OCI-LY3 (cell line): Measurements from ENCODE around the gene SH2D1A.

Experiments used
- H2AFZ ChIP-seq: fragments of 200-600, 300-600 bp; shearing (Covaris generic); 2 replicates; pipeline ENCODE4 v1.6.0; 2014; ENCODE audit warnings: antibody characterized with exemption, low read depth, low read length
- H3K27ac ChIP-seq: fragments of 200-600, 300-600 bp; sonication (generic); 2 replicates; pipeline ENCODE4 v1.5.1; 2014; ENCODE audit warnings: mild to moderate bottlenecking, low read length, moderate library complexity, mixed read lengths
- H3K27me3 ChIP-seq: fragments of 200-600, 300-600 bp; sonication (generic); 2 replicates; pipeline ENCODE4 v1.6.1; 2014; ENCODE audit warnings: low read depth, low read length, mixed read lengths
- H3K36me3 ChIP-seq: fragments of 200-600, 300-600 bp; sonication (generic); replicated peaks from 2 replicates; pipeline ENCODE3; 2014; ENCODE audit warnings: low read depth, low read length, mixed read lengths
- H3K4me1 ChIP-seq: fragments of 300-600, 200-600 bp; sonication (generic); 2 replicates; pipeline ENCODE4 v1.6.1; 2014; ENCODE audit warnings: low read length, mixed read lengths
- H3K4me2 ChIP-seq: fragments of 200-600, 300-600 bp; sonication (generic); 2 replicates; pipeline ENCODE4 v1.6.1; 2014; ENCODE audit warnings: low read length, mixed read lengths
- H3K4me3 ChIP-seq: fragments of 300-600, 200-600 bp; sonication (generic); 2 replicates; pipeline ENCODE4 v1.5.1; 2014; ENCODE audit warnings: antibody characterized with exemption, mild to moderate bottlenecking, low read length, moderate library complexity
- H3K79me2 ChIP-seq: fragments of 300-600, 200-600 bp; shearing (Covaris generic); 2 replicates; pipeline ENCODE4 v1.6.1; 2014; ENCODE audit warnings: mild to moderate bottlenecking, low read length, mixed read lengths
- H3K9ac ChIP-seq: fragments of 300-600, 200-600 bp; shearing (Covaris generic); 2 replicates; pipeline ENCODE4 v1.6.0; 2014; ENCODE audit warnings: mild to moderate bottlenecking, low read length, moderate library complexity
- H3K9me3 ChIP-seq: fragments of 200-600, 300-600 bp; shearing (Covaris generic); 2 replicates; pipeline ENCODE4 v1.6.1; 2014; ENCODE audit warnings: low read length, mixed read lengths; ENCODE audit not compliant: insufficient read depth
- H4K20me1 ChIP-seq: fragments of 200-600, 300-600 bp; sonication (generic); 2 replicates; pipeline ENCODE4 v1.6.1; 2016; ENCODE audit warnings: low read length, mixed read lengths; ENCODE audit not compliant: insufficient read depth
- EZH2phosphoT487 ChIP-seq: fragments of 200-600 bp; shearing (Covaris generic); IDR thresholded peaks from 2 replicates; pipeline ENCODE4 v1.6.1; 2018; ENCODE audit warnings: antibody characterized with exemption, mixed run types, low read depth
- TF ChIP-seq, protein P1 (sequence below): fragments of 200-600, 300-600 bp; sonication (generic); IDR thresholded peaks from 2 replicates; pipeline ENCODE4 v1.5.1; 2014; ENCODE audit warnings: antibody characterized with exemption, low read length, low read depth

Gene SH2D1A

GRCh38 chrX:124369722-124370121 is 23.4 kb downstream of the SH2D1A start:
- Histone ChIP-seq H3K4me1 (no peaks in the 10 kb centered on the region), H4K20me1 (no peaks in the 10 kb centered on the region), H3K9ac (no peak overlapping the region), H2AFZ (no peak overlapping the region), H3K79me2 (no peaks in the 10 kb centered on the region), H3K27ac (no peak overlapping the region), H3K4me3 (no peak overlapping the region), H3K27me3 (no peaks in the 10 kb centered on the region), H3K9me3 (no peaks in the 10 kb centered on the region), H3K36me3 (no peaks in the 10 kb centered on the region), H3K4me2 (no peak overlapping the region)
- no peak for TF ChIP-seq EZH2phosphoT487
- TF ChIP-seq, protein P1, sequence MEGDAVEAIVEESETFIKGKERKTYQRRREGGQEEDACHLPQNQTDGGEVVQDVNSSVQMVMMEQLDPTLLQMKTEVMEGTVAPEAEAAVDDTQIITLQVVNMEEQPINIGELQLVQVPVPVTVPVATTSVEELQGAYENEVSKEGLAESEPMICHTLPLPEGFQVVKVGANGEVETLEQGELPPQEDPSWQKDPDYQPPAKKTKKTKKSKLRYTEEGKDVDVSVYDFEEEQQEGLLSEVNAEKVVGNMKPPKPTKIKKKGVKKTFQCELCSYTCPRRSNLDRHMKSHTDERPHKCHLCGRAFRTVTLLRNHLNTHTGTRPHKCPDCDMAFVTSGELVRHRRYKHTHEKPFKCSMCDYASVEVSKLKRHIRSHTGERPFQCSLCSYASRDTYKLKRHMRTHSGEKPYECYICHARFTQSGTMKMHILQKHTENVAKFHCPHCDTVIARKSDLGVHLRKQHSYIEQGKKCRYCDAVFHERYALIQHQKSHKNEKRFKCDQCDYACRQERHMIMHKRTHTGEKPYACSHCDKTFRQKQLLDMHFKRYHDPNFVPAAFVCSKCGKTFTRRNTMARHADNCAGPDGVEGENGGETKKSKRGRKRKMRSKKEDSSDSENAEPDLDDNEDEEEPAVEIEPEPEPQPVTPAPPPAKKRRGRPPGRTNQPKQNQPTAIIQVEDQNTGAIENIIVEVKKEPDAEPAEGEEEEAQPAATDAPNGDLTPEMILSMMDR, result no peak

GRCh38 chrX:124373348-124373747 is 27.0 kb downstream of the SH2D1A start:
- Histone ChIP-seq H3K79me2 (no peaks in the 10 kb centered on the region), H3K27me3 (no peaks in the 10 kb centered on the region), H3K27ac (no peak overlapping the region), H3K4me1 (no peaks in the 10 kb centered on the region), H4K20me1 (no peaks in the 10 kb centered on the region), H2AFZ (no peak overlapping the region), H3K36me3 (no peaks in the 10 kb centered on the region), H3K9me3 (no peaks in the 10 kb centered on the region), H3K9ac (no peak overlapping the region), H3K4me2 (no peak overlapping the region), H3K4me3 (no peak overlapping the region)
- no peak for TF ChIP-seq EZH2phosphoT487
- TF ChIP-seq, protein P1, result no peak

DNA sequence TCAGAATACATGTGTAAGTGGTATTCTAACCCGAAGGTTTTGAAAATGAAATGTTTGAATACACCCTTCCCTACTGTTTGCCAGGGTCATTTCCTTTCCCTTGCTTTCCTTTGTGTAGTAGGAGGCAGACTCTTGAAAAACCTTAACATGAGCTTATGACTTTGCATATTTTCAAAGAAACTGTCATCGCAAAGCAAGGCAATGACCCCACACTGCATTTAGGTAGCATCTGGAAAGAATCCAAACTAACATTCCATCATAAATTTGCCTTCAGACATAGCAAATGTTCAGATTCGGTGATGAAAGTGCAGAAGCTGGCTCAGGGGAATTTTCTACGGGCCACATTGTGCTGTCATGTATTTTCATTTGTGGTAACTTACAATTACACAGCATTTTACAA is 32.3 kb downstream of the SH2D1A start:
- H3K79me2 ChIP-seq, result no peaks in the 10 kb centered on the region
- H3K4me3 ChIP-seq, result no peak overlapping the region
- no peaks in the 10 kb centered on the region for H3K4me1 ChIP-seq
- no peaks in the 10 kb centered on the region for H3K27me3 ChIP-seq
- H2AFZ ChIP-seq, result no peak overlapping the region
- H3K4me2 ChIP-seq, result no peak overlapping the region
- H3K36me3 ChIP-seq, result no peaks in the 10 kb centered on the region
- H3K9ac ChIP-seq, result no peak overlapping the region
- no peaks in the 10 kb centered on the region for H3K9me3 ChIP-seq
- no peak overlapping the region for H3K27ac ChIP-seq
- H4K20me1 ChIP-seq, result no peaks in the 10 kb centered on the region
- no peak for TF ChIP-seq EZH2phosphoT487
- TF ChIP-seq, protein P1, result no peak

DNA sequence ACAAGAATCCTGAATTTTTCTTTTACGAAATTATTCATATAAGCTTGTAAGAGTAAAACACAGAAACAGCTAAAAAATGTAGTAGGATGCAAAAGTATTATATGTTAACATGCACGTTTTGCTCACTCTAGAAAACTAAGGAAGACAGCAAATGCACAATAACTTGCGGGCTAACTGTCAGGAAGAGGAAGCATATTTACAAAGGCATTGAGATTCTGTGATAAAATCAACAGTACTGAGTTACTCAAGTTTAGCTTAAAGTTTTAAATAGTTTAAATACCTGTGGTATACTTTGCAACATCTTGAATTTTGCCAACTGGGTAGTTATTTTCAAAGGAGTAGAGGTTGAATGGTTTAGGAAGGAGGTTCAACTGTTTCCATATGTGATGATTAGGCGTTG is 37.0 kb downstream of the SH2D1A start:
- TF ChIP-seq, protein P1, result no peak
- TF ChIP-seq EZH2phosphoT487, result no peak
- no peaks in the 10 kb centered on the region for H3K36me3 ChIP-seq
- no peak overlapping the region for H3K4me2 ChIP-seq
- no peak overlapping the region for H3K4me3 ChIP-seq
- H3K27ac ChIP-seq, result no peak overlapping the region
- peaks cover 8% of the 10 kb centered on the region for H3K4me1 ChIP-seq
- H2AFZ ChIP-seq, result no peak overlapping the region
- H3K79me2 ChIP-seq, result no peaks in the 10 kb centered on the region
- H4K20me1 ChIP-seq, result no peaks in the 10 kb centered on the region
- no peak overlapping the region for H3K9ac ChIP-seq
- H3K27me3 ChIP-seq, result no peaks in the 10 kb centered on the region
- no peaks in the 10 kb centered on the region for H3K9me3 ChIP-seq
